Effector memory CD4-positive, alpha-beta T cell (primary cell): Measurements from ENCODE around the gene PCDH7.

Source experiments
- DNase-seq, 3 donors: peaks; one replicate each; pipeline ENCODE4 v3.0.0-alpha.2; 2020
- H3K27ac ChIP-seq: 2 replicates; pipeline ENCODE4 v1.7.0; 2013; ENCODE audit warnings: mild to moderate bottlenecking, low read length, moderate library complexity; ENCODE audit not compliant: insufficient read depth, poor library complexity, severe bottlenecking
- H3K27me3 ChIP-seq: replicated peaks from 2 replicates; pipeline ENCODE4 v1.7.0; 2013; ENCODE audit warnings: mild to moderate bottlenecking, low read length; ENCODE audit not compliant: insufficient read depth, control insufficient read depth, poor library complexity, severe bottlenecking
- H3K36me3 ChIP-seq: 2 replicates; pipeline ENCODE4 v1.7.0; 2013; ENCODE audit warnings: mild to moderate bottlenecking, low read length, moderate library complexity; ENCODE audit not compliant: control insufficient read depth, insufficient read depth
- H3K4me1 ChIP-seq: 2 replicates; pipeline ENCODE4 v1.7.0; 2013; ENCODE audit warnings: low read length, mild to moderate bottlenecking; ENCODE audit not compliant: control insufficient read depth, insufficient read depth, poor library complexity, severe bottlenecking
- H3K4me3 ChIP-seq: 2 replicates; pipeline ENCODE4 v1.7.0; 2013; ENCODE audit warnings: low read length, low read depth, mild to moderate bottlenecking; ENCODE audit not compliant: insufficient read depth, poor library complexity, severe bottlenecking
- H3K9me3 ChIP-seq: 2 replicates; pipeline ENCODE4 v1.7.0; 2013; ENCODE audit warnings: mild to moderate bottlenecking, low read length, moderate library complexity; ENCODE audit not compliant: control insufficient read depth

Gene PCDH7

GRCh38 chr4:30727409-30727808 lies 7.2 kb downstream of the PCDH7 start:
- no peaks in the 10 kb centered on the region for H3K27me3 ChIP-seq
- no peak overlapping the region for H3K27ac ChIP-seq
- no peaks in the 10 kb centered on the region for H3K4me1 ChIP-seq
- H3K4me3 ChIP-seq, result no peak overlapping the region
- no peaks in the 10 kb centered on the region for H3K9me3 ChIP-seq
- H3K36me3 ChIP-seq, result no peaks in the 10 kb centered on the region
- DNase-seq, result no peak

- DNase-seq, result no peak
- Histone ChIP-seq H3K27ac (no peak overlapping the region), H3K4me3 (no peak overlapping the region), H3K36me3 (no peaks in the 10 kb centered on the region), H3K27me3 (no peaks in the 10 kb centered on the region), H3K9me3 (no peaks in the 10 kb centered on the region), H3K4me1 (no peaks in the 10 kb centered on the region)
Measured at GRCh38 chr4:30728311-30728710, 8.1 kb downstream of the PCDH7 start.

DNA sequence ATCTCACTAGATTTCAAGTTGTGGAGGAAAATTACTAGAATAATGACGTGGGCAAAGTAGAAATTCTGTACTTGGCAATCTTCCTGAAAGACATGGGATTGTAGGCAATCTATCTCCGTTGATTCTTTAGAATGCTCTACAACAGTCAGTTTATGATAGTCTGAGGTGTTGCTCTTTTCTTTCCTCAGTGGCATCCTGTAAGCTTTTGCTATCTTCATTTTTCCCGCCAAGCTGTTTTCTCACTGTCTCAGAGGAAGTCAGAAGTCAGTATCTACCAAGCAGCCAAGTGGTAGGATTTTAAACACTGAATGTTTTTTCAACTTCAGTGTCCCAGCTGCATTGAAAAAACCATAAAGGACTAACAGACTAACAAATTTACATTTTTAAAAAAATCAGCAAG lies 23.7 kb downstream of the PCDH7 start:
- no peak for DNase-seq
- Histone ChIP-seq H3K36me3 (no peaks in the 10 kb centered on the region), H3K4me3 (no peak overlapping the region), H3K27me3 (no peaks in the 10 kb centered on the region), H3K9me3 (no peaks in the 10 kb centered on the region), H3K4me1 (no peaks in the 10 kb centered on the region), H3K27ac (no peak overlapping the region)

DNA sequence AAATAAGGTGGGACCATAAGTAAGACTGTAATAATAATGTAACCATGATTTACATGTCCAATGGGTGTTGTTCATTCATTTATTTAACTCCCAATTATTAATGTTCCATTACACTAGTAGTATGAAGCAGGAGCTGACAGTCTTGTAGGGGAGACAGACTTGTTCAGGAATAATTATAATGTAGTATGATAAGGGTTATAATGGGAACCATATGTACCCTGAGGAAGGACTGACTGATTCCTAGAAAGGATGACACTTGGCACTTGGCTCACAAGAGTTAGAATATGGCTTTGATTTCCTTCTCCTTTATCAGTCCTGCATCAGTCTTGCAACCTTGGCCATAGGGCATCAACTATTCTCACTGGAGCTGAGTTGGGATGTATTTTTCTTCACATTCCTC lies 24.2 kb downstream of the PCDH7 start:
- H3K4me3 ChIP-seq, result no peak overlapping the region
- no peak for DNase-seq
- no peak overlapping the region for H3K27ac ChIP-seq
- no peaks in the 10 kb centered on the region for H3K9me3 ChIP-seq
- H3K4me1 ChIP-seq, result no peaks in the 10 kb centered on the region
- no peaks in the 10 kb centered on the region for H3K27me3 ChIP-seq
- no peaks in the 10 kb centered on the region for H3K36me3 ChIP-seq

GRCh38 chr4:30744957-30745640 lies 24.9 kb downstream of the PCDH7 start:
- Histone ChIP-seq H3K4me3 (no peak overlapping the region), H3K27me3 (no peaks in the 10 kb centered on the region), H3K9me3 (no peaks in the 10 kb centered on the region), H3K36me3 (no peaks in the 10 kb centered on the region), H3K4me1 (no peaks in the 10 kb centered on the region), H3K27ac (no peak overlapping the region)
- no peak for DNase-seq

DNA sequence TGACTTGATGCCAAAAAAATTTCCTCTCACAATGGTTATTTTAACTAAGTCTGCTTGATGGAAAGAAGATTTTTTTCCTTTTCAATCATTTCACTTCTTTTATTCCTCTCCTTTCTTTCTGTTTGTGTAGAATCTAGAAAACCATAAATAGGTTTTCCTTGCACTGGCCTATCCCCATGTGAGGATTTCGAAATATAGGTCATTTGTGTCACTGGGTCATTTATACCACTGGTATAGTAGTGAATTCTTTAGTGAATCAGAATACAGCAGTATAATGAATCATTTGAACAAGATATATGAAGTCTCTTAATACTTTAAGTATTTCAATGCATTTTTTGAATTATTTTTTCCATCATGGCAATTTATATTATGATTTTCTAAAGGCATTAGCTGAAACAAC lies 26.6 kb downstream of the PCDH7 start:
- no peaks in the 10 kb centered on the region for H3K36me3 ChIP-seq
- no peaks in the 10 kb centered on the region for H3K27me3 ChIP-seq
- H3K27ac ChIP-seq, result no peak overlapping the region
- no peaks in the 10 kb centered on the region for H3K4me1 ChIP-seq
- no peak for DNase-seq
- no peak overlapping the region for H3K4me3 ChIP-seq
- H3K9me3 ChIP-seq, result no peaks in the 10 kb centered on the region

DNA sequence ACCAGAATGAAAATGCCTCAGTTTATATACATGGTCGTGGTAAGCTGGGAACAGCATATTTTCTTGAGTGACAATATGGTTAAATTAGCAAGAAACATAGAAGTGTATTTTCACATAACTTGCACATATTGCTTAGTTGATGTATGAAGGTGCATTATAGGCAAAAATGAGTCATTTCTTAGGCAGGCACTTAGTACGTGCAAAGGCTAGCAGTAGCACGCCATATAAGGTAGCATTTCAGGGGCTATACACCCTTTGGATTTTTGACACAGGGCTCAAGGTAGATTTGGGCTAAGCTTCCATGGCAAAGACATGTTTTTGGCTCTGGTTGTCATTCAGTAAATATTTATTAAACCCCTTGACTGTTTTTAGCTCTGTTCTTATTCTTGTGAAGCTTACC lies 33.1 kb downstream of the PCDH7 start:
- H3K27ac ChIP-seq, result no peak overlapping the region

GRCh38 chr4:30754021-30754420 lies 33.9 kb downstream of the PCDH7 start:
- no peaks in the 10 kb centered on the region for H3K36me3 ChIP-seq
- no peaks in the 10 kb centered on the region for H3K4me1 ChIP-seq
- H3K9me3 ChIP-seq, result no peaks in the 10 kb centered on the region
- no peaks in the 10 kb centered on the region for H3K27me3 ChIP-seq
- H3K27ac ChIP-seq, result no peak overlapping the region
- DNase-seq, result no peak
- H3K4me3 ChIP-seq, result no peak overlapping the region

More for the DNA sequence above, 33.1 kb downstream of the PCDH7 start:
- H3K27me3 ChIP-seq, result no peaks in the 10 kb centered on the region
- no peaks in the 10 kb centered on the region for H3K4me1 ChIP-seq
- H3K36me3 ChIP-seq, result no peaks in the 10 kb centered on the region
- H3K9me3 ChIP-seq, result no peaks in the 10 kb centered on the region
- no peak for DNase-seq
- H3K4me3 ChIP-seq, result no peak overlapping the region

GRCh38 chr4:30755346-30755745 lies 35.2 kb downstream of the PCDH7 start:
- Histone ChIP-seq H3K9me3 (no peaks in the 10 kb centered on the region), H3K27me3 (no peaks in the 10 kb centered on the region), H3K27ac (no peak overlapping the region), H3K4me3 (no peak overlapping the region), H3K36me3 (no peaks in the 10 kb centered on the region), H3K4me1 (no peaks in the 10 kb centered on the region)
- no peak for DNase-seq

GRCh38 chr4:30756553-30756952 lies 36.4 kb downstream of the PCDH7 start:
- H3K36me3 ChIP-seq, result no peaks in the 10 kb centered on the region
- no peak for DNase-seq
- H3K9me3 ChIP-seq, result no peaks in the 10 kb centered on the region
- H3K4me1 ChIP-seq, result no peaks in the 10 kb centered on the region
- no peaks in the 10 kb centered on the region for H3K27me3 ChIP-seq
- H3K4me3 ChIP-seq, result no peak overlapping the region
- H3K27ac ChIP-seq, result no peak overlapping the region
